GM18508 (cell line): ENCODE results near the gene MYBPC1.
A peak's percentile ranks its signal among the peaks of the same experiment; 100 is the strongest.

Experiments
- ATAC-seq: cut with Tn5 transposase; IDR thresholded peaks from one replicate; pipeline ENCODE4 v1.9.1; 2021; ENCODE audit warnings: moderate number of reproducible peaks; ENCODE audit not compliant: insufficient read depth, unreplicated experiment

Gene MYBPC1

GRCh38 chr12:101691503-101692096, 96.8 kb downstream of the MYBPC1 start:
- ATAC-seq = no peak

GRCh38 chr12:101694297-101694848, 99.6 kb downstream of the MYBPC1 start:
- ATAC-seq = no peak

DNA sequence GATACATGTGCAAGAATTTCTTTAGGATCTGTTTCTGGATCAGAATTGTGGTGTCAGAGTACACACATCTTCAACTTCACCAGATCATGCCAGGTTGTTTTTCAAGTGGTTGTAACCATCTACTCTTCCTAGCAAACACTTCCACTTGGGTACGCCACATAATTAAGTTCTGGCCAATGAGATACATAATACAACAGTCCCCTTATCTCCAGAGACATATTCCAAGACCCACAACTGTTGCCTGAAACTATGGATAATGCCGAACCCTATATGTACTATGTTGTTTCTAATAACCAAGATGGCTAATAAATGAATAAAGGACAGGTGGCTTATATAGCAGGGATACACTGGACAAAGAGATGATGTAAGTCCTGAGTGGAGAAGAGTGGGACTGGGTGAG, 100.2 kb downstream of the MYBPC1 start:
- no peak for ATAC-seq

GRCh38 chr12:101695706-101696105, 100.9 kb downstream of the MYBPC1 start:
- ATAC-seq = no peak

DNA sequence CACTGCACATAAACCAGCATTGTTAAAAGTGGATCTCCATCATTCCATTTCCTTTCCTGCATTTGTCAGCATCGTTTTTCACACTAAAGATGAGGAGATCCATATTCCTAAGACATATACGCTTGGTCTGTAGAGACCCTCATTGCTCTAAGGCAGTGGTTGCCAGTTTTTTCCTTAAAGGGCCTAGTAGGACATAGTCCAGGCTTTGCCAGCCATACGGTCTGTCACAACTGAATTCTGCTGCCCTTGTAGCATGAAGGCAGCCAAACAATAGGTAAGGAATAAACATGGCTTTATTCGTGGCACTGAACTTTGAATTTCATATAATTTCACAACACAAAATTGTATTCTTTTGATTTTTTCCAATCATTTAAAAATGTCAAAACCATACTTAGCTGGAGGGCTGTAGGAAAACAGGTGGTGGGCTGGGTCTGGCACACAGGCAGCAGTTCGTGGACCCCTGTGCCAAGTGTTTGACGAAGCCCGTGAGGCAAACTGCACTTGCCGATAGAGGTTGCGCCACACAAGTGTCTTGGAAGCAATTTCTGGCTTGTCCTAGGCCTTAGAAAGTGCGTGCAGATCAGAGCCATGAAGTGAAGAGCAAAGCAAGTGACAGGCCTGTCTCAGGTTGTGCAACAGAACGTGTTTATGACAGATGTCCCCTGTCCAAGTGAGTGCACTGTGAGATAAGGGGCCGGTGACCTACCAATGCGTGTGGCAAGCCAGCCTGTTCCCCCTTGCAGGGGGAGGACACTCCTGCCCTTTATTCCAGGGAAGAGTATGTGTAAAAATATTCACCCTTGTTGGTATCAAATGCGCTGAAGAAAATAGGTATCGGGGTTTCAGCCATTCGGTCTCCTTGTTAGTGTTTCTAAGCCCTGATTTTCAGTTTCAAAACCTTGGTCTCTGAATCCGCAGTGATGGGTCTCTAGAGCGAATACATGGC, 101.8 kb downstream of the MYBPC1 start:
- no peak for ATAC-seq

GRCh38 chr12:101697197-101697929, 102.6 kb downstream of the MYBPC1 start, which contains the start of gene CHPT1:
Gene CHPT1, plus strand, starts transcription at chr12:101697640. Its CDS starts 222 bp downstream, at chr12:101697862.
- peak; percentile 40 for ATAC-seq

DNA sequence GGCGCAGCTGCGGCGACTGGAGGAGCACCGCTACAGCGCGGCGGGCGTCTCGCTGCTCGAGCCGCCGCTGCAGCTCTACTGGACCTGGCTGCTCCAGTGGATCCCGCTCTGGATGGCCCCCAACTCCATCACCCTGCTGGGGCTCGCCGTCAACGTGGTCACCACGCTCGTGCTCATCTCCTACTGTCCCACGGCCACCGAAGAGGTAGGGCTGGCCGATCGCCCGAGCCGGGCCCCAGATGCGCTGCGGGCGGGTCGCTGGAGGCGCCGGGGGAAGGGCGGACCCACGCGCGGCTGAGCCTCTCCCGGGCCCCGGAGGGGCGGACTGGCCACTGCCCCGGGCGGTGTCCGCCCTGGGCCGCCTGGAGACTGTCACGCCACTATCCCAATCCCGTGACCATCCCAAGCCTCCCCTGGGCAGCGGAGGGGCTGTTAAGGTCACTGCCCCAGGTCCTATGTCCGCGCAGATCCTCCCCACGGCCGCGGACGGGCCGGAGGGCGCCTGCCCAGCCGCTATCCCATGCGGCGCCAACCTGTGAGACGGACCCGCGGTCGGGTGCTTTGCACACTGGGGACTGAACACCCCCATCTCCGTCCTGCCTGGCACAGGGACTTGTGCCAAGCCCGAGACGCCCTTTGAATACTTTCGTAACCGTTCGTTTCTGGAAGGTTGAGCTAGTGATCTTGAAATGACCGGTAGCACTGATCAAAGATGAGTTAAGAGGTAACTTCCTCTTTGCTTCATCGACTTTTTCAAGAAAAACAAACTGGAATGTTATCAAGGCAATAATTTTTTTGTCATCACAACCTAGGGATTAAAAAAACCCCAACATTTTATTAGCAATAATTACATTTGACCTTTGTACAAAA, 103.4 kb downstream of the MYBPC1 start:
- peak; percentile 18 for ATAC-seq

DNA sequence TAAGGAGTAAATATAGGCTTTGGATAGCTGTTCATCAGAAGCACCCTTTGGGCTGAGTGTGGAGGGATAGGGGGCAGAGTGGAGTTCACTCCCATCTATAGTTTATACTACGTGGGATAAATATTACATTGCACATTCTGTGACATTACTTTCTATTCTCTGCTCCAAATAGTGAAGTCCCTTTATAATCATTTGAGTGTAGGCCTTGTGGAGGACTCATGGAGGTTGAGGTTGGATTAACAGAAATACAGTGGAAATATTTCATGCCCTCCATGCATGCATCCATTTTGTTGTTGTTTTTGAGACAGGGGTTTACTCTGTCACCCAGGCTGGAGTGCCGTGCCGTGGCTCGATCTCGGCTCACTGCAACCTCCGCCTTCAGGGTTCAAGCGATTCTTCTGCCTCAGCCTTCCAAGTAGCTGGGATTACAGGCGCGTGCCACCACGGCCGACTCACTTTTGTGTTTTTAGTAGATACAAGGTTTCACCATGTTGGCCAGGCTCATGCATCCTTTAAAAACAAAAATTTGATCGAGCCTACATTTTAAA, 104.1 kb downstream of the MYBPC1 start:
- no peak for ATAC-seq

DNA sequence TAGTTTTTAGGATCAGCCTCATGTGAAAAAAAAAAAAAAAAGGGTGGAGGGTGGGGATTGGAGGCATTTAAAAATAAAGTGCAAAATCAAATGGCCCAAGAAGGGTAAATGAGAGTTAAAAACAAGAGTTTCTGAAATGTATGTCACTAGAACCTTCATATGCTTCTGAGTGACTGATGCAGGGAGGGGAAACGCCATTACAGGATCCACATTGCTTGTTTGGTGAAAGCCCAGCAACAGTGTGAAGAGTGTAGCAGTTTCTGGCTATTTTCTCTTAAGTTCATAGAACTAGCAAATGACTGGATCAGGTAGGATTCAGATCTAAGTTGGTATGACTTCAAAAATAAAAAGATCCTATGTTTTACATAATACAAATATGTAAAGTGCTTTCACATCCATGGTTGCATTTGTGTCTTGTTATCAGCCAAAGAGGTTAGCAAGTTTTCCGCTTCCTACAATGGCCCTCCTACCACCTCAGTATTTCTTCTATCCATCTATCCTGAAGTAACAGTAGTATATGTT, 105.6 kb downstream of the MYBPC1 start:
- no peak for ATAC-seq

- ATAC-seq = no peak
Measured at GRCh38 chr12:101703487-101703886, 108.7 kb downstream of the MYBPC1 start.

GRCh38 chr12:101706403-101706802, 111.6 kb downstream of the MYBPC1 start:
- no peak for ATAC-seq

GRCh38 chr12:101707131-101707782, 112.5 kb downstream of the MYBPC1 start:
- no peak for ATAC-seq

DNA sequence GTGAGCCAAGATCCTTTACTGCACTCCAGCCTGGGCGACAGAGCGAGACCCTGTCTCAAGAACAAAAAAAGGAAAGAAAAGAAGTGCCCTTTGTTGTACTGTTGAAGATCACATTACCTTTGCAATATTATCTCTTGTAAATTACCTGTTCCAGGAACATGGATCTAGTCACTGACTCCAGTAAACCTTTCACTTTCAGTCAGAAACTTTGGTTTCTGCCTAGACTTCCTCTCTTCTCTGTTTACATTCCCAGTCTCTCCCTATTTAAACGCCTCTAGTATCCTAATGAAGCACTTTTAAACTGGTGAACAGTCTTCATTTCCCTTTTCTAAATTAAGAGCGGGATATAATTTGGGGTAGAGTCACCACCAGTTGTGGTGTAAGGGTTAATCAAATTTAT, 115.5 kb downstream of the MYBPC1 start:
- ATAC-seq = no peak

DNA sequence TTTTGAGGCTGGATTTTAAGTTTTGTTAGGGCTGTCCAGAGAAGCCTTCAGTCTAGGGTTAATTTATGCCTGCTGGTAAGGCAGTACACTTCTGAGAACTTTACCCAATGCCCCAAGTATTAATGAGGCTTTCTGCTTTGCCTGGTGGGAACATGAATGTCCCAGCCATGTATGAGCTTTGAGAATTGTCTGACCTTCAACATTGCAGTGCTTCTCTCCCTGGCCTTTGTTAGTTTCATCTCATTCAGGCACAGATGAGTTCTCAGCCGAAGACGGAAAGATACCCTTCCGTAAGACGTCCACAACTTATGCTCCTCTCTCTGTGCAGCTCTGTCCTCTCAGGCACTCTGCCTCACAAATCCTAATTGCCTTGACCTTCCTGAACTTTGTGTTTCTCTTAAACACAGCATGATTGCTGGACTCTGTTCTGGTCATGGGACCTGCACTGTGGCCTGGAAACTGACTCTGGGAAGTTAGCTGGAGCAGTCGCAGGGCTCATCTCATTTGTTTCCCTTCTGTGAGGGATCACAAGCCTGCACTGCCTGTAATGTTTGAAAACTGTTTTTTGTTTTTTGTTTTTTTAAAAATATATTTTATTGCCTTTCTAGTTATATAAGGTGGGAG, 118.4 kb downstream of the MYBPC1 start:
- no peak for ATAC-seq

DNA sequence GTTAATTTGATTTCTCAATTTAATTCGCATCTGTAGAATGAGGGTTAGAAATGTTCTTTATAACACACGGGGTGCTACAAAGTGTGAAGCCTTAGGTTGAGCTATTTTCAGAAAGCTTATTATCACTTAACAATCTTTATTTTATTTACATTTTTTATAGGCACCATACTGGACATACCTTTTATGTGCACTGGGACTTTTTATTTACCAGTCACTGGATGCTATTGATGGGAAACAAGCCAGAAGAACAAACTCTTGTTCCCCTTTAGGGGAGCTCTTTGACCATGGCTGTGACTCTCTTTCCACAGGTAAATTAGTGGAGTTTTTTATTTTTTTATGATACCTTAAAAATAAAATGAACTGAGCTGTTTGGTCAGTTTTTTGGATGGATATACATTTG, 119.2 kb downstream of the MYBPC1 start:
- ATAC-seq = no peak

- ATAC-seq = no peak
Measured at GRCh38 chr12:101714877-101715444, 120.2 kb downstream of the MYBPC1 start.

- ATAC-seq = no peak
Measured at GRCh38 chr12:101719566-101719965, 124.8 kb downstream of the MYBPC1 start.

GRCh38 chr12:101720118-101720517, 125.3 kb downstream of the MYBPC1 start:
- ATAC-seq = no peak
